MM.1S (cell line): ENCODE results near the gene TMEM82.

ENCODE experiments used
- DNase-seq: peaks from one replicate; pipeline ENCODE4 v3.0.0-alpha.2; 2015
- H2AFZ ChIP-seq: fragments of 300-600 bp; sonication (generic); 2 replicates; pipeline ENCODE4 v1.6.0; 2016; ENCODE audit warnings: antibody characterized with exemption, low read length
- H3F3A ChIP-seq: fragments of 300-600 bp; sonication (generic); 2 replicates; pipeline ENCODE4 v1.6.1; 2016; ENCODE audit warnings: mild to moderate bottlenecking, antibody characterized with exemption, low read length, moderate library complexity, mixed read lengths; ENCODE audit not compliant: insufficient read depth
- H3K27ac ChIP-seq: fragments of 300-600 bp; sonication (generic); 2 replicates; pipeline ENCODE4 v1.5.1; 2016; ENCODE audit warnings: mild to moderate bottlenecking, low read length
- H3K27me3 ChIP-seq: fragments of 300-600 bp; sonication (generic); replicated peaks from 2 replicates; pipeline ENCODE4 v1.6.0; 2016; ENCODE audit warnings: low read length; ENCODE audit not compliant: insufficient read depth
- H3K36me3 ChIP-seq: fragments of 300-600 bp; sonication (generic); replicated peaks from 2 replicates; pipeline ENCODE4 v1.6.1; 2016; ENCODE audit warnings: mild to moderate bottlenecking, low read length, mixed read lengths; ENCODE audit not compliant: insufficient read depth
- H3K4me1 ChIP-seq: fragments of 300-600 bp; sonication (generic); 2 replicates; pipeline ENCODE4 v1.6.1; 2016; ENCODE audit warnings: low read length, mixed read lengths
- H3K4me2 ChIP-seq: fragments of 300-600 bp; sonication (generic); 2 replicates; pipeline ENCODE4 v1.6.0; 2016; ENCODE audit warnings: low read depth, low read length
- H3K4me3 ChIP-seq: fragments of 300-600 bp; sonication (generic); 2 replicates; pipeline ENCODE4 v1.5.1; 2016; ENCODE audit warnings: low read length, mixed read lengths
- H3K79me2 ChIP-seq: fragments of 300-600 bp; sonication (generic); 2 replicates; pipeline ENCODE4 v1.6.1; 2016; ENCODE audit warnings: mixed run types, low read length, mixed read lengths
- H3K9ac ChIP-seq: fragments of 300-600 bp; sonication (generic); 2 replicates; pipeline ENCODE4 v1.6.1; 2016; ENCODE audit warnings: low read length, mixed read lengths
- H3K9me2 ChIP-seq: fragments of 300-600 bp; sonication (generic); replicated peaks from 2 replicates; pipeline ENCODE4 v1.6.1; 2016; ENCODE audit warnings: mild to moderate bottlenecking, low read length, mixed read lengths; ENCODE audit not compliant: insufficient read depth
- H3K9me3 ChIP-seq: fragments of 300-600 bp; sonication (generic); replicated peaks from 2 replicates; pipeline ENCODE4 v1.6.1; 2016; ENCODE audit warnings: mild to moderate bottlenecking, low read length, mixed read lengths; ENCODE audit not compliant: insufficient read depth
- H4K20me1 ChIP-seq: fragments of 300-600 bp; sonication (generic); 2 replicates; pipeline ENCODE4 v1.6.1; 2016; ENCODE audit warnings: mild to moderate bottlenecking, low read length, moderate library complexity, mixed read lengths; ENCODE audit not compliant: insufficient read depth
- EZH2 ChIP-seq: fragments of 300-600 bp; sonication (generic); optimal IDR thresholded peaks from 2 replicates; pipeline ENCODE3; 2017; ENCODE audit warnings: low read depth, mild to moderate bottlenecking, antibody characterized with exemption, low read length, mixed read lengths
- EZH2phosphoT487 ChIP-seq: fragments of 300-600 bp; sonication (generic); IDR thresholded peaks from 2 replicates; pipeline ENCODE4 v1.6.1; 2018; ENCODE audit warnings: antibody characterized with exemption, low read length
- TF ChIP-seq, protein P1 (sequence below): fragments of 300-600 bp; sonication (generic); IDR thresholded peaks from 2 replicates; pipeline ENCODE4 v1.5.1; 2016; ENCODE audit warnings: antibody characterized with exemption, low read length, mixed read lengths

The TMEM82 gene

DNA sequence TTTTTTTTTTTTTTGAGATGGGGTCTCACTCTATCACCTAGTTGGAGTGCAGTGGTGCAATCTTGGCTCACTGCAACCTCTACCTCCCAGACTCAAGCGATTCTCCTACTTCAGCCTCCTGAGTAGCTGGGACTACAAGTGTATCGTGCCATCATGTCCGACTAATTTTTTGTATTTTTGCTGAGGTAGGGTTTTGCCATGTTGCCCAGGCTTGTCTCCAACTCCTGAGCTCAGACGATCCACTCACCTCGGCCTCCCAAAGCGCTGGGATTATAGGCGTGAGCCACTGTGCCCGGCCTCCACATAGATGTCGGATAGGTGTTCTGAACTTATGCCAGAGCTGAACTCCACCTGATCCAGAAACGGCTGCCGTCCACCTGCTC lies 37.1 kb upstream of the TMEM82 start:
- DNase-seq: no peak
- Histone ChIP-seq H3K4me3 (no peak overlapping the region), H2AFZ (no peak overlapping the region), H3K9me2 (no peaks in the 10 kb centered on the region), H4K20me1 (no peaks in the 10 kb centered on the region), H3K27ac (no peak overlapping the region), H3F3A (no peaks in the 10 kb centered on the region), H3K9ac (no peak overlapping the region), H3K4me2 (no peak overlapping the region), H3K4me1 (no peaks in the 10 kb centered on the region), H3K79me2 (peaks cover 79% of the 10 kb centered on the region), H3K36me3 (no peaks in the 10 kb centered on the region), H3K27me3 (no peaks in the 10 kb centered on the region), H3K9me3 (no peaks in the 10 kb centered on the region)
- TF ChIP-seq, protein P1, sequence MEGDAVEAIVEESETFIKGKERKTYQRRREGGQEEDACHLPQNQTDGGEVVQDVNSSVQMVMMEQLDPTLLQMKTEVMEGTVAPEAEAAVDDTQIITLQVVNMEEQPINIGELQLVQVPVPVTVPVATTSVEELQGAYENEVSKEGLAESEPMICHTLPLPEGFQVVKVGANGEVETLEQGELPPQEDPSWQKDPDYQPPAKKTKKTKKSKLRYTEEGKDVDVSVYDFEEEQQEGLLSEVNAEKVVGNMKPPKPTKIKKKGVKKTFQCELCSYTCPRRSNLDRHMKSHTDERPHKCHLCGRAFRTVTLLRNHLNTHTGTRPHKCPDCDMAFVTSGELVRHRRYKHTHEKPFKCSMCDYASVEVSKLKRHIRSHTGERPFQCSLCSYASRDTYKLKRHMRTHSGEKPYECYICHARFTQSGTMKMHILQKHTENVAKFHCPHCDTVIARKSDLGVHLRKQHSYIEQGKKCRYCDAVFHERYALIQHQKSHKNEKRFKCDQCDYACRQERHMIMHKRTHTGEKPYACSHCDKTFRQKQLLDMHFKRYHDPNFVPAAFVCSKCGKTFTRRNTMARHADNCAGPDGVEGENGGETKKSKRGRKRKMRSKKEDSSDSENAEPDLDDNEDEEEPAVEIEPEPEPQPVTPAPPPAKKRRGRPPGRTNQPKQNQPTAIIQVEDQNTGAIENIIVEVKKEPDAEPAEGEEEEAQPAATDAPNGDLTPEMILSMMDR: no peak
- no peak for TF ChIP-seq EZH2phosphoT487
- TF ChIP-seq EZH2: no peak

DNA sequence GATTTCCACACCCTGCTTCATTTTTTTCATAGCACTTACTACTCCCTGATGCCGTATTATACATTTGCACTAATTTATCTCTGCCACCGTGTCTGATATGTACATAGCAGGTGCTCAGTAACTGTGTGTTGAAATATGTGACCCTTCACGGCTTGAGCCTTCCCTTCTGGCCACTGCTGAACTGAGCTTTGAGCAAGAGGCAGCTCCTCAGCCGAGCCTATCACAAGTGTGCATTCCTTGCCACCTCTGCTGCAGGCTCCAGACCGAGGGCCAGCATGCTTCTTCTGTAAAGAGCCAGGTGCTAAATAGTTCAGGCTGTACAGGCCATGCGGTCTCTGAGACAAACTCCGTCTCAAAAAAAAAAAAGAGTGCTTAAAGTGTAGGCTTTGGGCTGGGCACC lies 35.5 kb upstream of the TMEM82 start:
- no peaks in the 10 kb centered on the region for H3K4me1 ChIP-seq
- H3K36me3 ChIP-seq: no peaks in the 10 kb centered on the region
- H3K9me2 ChIP-seq: no peaks in the 10 kb centered on the region
- H2AFZ ChIP-seq: no peak overlapping the region
- TF ChIP-seq, protein P1: no peak
- TF ChIP-seq EZH2phosphoT487 (no peak), EZH2 (no peak)
- peaks cover 78% of the 10 kb centered on the region for H3K79me2 ChIP-seq
- no peaks in the 10 kb centered on the region for H4K20me1 ChIP-seq
- no peaks in the 10 kb centered on the region for H3K9me3 ChIP-seq
- H3K27me3 ChIP-seq: no peaks in the 10 kb centered on the region
- H3K27ac ChIP-seq: no peak overlapping the region
- no peak overlapping the region for H3K4me3 ChIP-seq
- DNase-seq: no peak
- no peak overlapping the region for H3K9ac ChIP-seq
- H3K4me2 ChIP-seq: no peak overlapping the region
- H3F3A ChIP-seq: no peaks in the 10 kb centered on the region

DNA sequence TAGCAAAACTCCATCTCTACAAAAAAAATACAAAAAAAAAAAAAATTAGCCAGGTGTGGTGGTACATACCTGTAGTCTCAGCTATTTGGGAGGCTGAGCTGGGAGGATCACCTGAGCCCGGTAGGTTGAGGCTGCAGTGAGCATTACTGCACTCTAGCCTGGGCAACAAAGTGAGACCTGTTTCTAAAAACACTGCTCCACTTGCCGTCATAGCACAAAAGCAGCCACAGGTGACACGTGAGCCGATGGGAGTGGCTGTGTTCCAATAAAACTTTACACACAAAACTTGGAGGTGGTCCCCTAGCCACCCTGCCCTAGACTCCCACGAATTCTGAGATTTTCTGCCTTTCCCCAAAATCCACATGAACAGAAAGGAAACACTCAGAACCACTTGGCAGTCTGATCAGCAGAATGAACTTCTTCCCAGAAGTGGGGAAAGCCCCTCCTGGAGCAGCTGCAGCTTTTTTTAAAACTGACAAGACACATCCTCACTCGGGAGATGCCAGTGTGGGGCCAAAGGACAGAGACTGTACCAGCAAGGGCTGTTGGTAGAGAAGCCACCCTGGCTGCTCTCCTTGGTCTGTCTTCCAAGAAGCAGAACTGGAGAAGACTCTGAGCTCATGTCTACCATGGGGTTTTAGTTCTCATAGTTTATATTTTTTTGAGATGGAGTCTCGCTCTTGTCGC lies 34.9 kb upstream of the TMEM82 start:
- Histone ChIP-seq H3K4me2 (no peak overlapping the region), H2AFZ (no peak overlapping the region), H3K9me3 (no peaks in the 10 kb centered on the region), H3K79me2 (peaks cover 77% of the 10 kb centered on the region), H3K9me2 (no peaks in the 10 kb centered on the region), H4K20me1 (no peaks in the 10 kb centered on the region), H3K27ac (no peak overlapping the region), H3K4me1 (no peaks in the 10 kb centered on the region), H3K4me3 (no peak overlapping the region), H3K9ac (no peak overlapping the region), H3K27me3 (no peaks in the 10 kb centered on the region), H3K36me3 (no peaks in the 10 kb centered on the region), H3F3A (no peaks in the 10 kb centered on the region)
- TF ChIP-seq, protein P1: no peak
- TF ChIP-seq EZH2phosphoT487 (no peak), EZH2 (no peak)
- DNase-seq: no peak
